Activated T-cell treated with anti-CD3 and anti-CD28 coated beads for 1 hour (primary cell): ENCODE results near the gene G6PC3.
"Not testable (repeated sequence)": the region's sequence is repeated elsewhere in the genome, so short reads cannot be mapped to it uniquely, and the experiment has no call there.

Source experiments
- DNase-seq: peaks from one replicate; pipeline ENCODE4 v3.0.0-alpha.2; 2020; ENCODE audit warnings: low read depth

The G6PC3 gene

GRCh38 chr17:44070455-44071197 is at the start of gene G6PC3:
TSS of gene G6PC3 (plus strand) at chr17:44070735. CDS start at chr17:44070966, 231 bp downstream.
- peak; percentile 64 for DNase-seq

GRCh38 chr17:44021227-44021626 is 49.3 kb upstream of the G6PC3 start:
- DNase-seq: not testable (repeated sequence)

GRCh38 chr17:44022246-44022645 is 48.3 kb upstream of the G6PC3 start:
- DNase-seq: no peak

- DNase-seq: no peak
Measured at GRCh38 chr17:44023545-44024270, 46.8 kb upstream of the G6PC3 start.

GRCh38 chr17:44024271-44024663 is 46.3 kb upstream of the G6PC3 start:
- no peak for DNase-seq

- no peak for DNase-seq
Measured at GRCh38 chr17:44024853-44025252, 45.7 kb upstream of the G6PC3 start.

GRCh38 chr17:44029736-44030135 is 40.8 kb upstream of the G6PC3 start:
- DNase-seq: no peak

- DNase-seq: no peak
Measured at GRCh38 chr17:44030482-44030881, 40.1 kb upstream of the G6PC3 start.

GRCh38 chr17:44033861-44034408 is 36.6 kb upstream of the G6PC3 start:
- no peak for DNase-seq

GRCh38 chr17:44034688-44035087 is 35.8 kb upstream of the G6PC3 start:
- DNase-seq: not testable (repeated sequence)

- DNase-seq: no peak
Measured at GRCh38 chr17:44037471-44037870, 33.1 kb upstream of the G6PC3 start.

GRCh38 chr17:44038604-44039011 is 31.9 kb upstream of the G6PC3 start:
- no peak for DNase-seq

GRCh38 chr17:44039829-44040635 is 30.5 kb upstream of the G6PC3 start:
- no peak for DNase-seq

- DNase-seq: no peak
Measured at GRCh38 chr17:44043272-44043696, 27.3 kb upstream of the G6PC3 start.

- no peak for DNase-seq
Measured at GRCh38 chr17:44044071-44044470, 26.5 kb upstream of the G6PC3 start.

- no peak for DNase-seq
Measured at GRCh38 chr17:44045486-44045885, 25.0 kb upstream of the G6PC3 start.

- not testable (repeated sequence) for DNase-seq
Measured at GRCh38 chr17:44046893-44047292, 23.6 kb upstream of the G6PC3 start.

GRCh38 chr17:44049294-44050060 is 21.1 kb upstream of the G6PC3 start:
- DNase-seq: no peak

- no peak for DNase-seq
Measured at GRCh38 chr17:44053125-44053872, 17.2 kb upstream of the G6PC3 start.

- DNase-seq: no peak
Measured at GRCh38 chr17:44059101-44059892, 11.2 kb upstream of the G6PC3 start.
